NCI-H2081 treated with DMSO at 0.1 percent for 48 hours (cell line): ENCODE data around the gene DUSP7.

Experiments used
- DNase-seq: peaks from one replicate; lab custom pipeline; 2025; lab: John Stamatoyannopoulos, UW

Gene DUSP7

DNA sequence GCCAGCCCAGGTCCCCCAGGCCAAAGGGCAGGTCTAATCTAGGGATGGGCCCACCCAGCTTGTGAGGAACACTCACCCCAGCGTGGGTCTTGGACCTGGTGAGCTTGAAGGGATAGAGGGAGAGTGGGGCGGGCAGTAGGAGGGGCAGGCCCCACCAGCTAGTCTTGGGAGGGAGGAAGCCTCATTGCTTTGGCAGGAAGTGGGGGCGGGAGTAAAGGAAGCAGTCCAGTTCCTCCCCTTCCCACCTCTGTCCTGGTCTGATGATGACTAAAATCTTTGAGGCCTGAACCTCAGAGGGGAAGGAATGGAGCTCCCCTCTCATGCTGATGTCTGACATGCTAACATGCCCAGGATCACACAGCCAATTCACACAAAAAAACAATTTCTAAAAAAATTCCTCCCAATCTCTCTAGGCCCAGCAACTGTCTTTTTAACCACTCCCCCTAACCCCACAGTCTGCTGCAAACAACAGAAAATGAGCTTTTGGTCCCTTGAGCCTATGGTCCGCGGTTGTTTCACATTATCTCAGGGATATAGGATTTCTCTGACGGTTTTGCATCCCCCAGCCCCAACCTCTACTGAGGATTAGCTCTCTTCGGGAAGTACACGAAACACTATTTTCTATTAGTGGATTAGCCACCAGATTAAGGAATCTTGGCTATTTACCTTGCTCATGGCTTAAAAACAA is 30.7 kb upstream of the DUSP7 start:
- no peak for DNase-seq

DNA sequence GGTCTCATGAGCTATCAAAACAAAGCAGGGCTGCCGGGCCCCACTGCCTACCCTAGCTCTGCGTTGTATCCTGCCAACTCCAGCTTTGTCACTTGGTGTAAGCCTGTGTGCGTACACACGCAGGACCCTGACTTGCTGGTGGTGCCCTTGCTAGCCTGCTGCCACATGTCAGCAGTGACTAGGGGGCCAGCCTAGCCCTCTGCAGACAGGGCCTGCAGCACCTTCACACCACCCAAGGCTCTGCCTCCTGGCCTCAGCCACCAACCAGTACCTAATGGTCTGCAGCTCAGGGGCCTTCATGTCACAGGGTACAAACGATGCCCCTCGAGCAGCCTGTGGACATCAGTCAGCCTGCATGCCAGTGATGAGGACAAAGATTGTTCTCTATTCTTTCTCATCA is 30.1 kb upstream of the DUSP7 start:
- DNase-seq = no peak

DNA sequence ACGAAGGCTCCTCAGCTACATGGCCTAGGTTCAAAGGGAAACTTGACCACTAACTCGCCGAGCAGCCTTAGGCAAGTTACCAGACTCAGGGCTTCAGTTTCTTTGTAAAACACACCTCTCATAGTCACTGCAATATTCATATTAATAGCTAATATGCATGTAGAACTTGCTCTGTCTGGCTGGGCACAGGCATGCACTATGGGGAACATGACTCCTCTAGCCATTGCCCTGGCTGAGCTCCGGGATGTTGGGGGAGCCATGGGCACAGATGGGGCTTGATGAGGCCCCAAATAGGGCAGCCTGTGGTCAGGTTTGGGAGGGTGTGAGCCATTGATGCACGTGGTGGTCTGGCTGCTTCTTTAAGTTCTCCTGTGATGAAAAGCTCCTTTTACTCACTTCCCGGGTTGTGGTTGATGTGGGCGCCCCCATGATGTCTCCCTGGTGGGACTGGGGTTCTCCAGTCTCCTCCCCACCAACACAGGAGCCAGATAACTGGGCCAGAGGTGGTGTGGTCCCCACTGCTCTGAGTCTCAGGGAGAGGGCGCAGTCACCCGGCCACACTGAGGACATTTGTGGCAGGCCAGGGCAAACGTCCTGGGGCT is 29.4 kb upstream of the DUSP7 start:
- DNase-seq = no peak

DNA sequence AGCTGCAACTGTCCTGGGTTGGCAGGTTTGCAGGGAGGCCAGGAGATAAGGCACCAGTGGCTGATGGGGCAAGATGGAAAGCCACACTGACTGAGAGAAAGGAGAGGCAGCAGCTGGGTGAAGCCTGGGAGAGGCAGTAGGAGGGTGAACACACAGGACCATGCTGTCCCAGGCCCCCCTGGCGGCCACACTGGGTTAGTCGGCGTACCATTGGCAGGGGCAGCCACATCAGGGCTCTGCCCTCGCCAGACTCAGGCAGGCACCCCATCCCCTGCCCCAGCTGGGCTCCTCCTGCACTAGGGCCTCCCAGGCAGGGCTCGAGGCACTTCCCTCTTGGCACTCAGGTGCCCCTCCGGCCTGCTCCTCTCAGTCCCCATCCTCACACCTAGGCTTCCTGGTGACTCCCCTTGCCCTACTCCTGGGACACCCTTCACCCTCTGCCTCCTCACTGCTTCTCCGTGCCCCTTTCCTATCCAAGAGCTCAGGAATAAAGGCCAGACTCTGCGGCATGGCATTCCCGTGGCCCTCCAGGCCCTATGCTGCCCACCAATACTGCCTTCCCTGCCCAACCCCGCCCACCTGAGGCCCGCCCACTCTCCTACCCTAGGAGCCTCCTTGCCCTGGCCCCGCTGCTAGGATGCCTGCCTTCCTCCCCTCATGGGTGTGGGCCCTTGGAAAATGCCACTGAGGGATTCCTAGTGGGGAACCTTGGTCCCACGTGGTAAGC is 28.7 kb upstream of the DUSP7 start:
- DNase-seq = no peak

DNA sequence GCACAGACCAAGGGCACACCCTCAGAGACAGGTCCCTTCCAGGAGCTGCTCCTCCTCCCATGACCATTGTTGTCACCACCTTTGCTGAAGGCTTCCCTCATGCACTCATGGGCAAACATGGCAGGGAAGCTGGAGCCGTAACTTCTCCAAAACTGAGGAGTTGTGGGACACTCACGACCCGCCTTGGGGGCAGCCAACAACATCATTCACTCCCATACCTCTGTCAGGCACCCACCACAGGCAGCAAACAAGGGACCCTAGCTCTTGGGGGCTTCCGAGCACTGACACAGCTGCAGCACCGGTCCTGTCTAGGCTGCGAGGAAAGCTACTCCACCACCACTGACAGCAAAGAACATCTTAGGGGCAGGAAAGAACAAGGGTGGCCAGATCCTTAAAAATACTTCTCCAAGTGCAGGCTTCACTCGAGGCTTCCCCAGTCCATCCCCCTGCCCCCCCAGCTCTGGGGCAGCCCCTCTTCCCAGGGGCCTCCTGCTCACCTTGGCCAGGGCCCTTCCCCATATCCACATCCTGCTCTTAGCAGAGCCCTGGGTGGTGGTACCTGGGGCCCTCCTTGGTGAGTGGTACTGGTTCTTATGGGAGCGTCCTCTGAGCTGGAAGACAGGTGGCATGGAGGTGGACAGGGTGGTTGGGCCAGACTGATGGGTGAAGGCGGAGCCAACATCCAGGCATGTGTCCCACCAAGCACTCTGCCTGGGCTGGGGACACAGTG is 28.0 kb upstream of the DUSP7 start:
- no peak for DNase-seq

DNA sequence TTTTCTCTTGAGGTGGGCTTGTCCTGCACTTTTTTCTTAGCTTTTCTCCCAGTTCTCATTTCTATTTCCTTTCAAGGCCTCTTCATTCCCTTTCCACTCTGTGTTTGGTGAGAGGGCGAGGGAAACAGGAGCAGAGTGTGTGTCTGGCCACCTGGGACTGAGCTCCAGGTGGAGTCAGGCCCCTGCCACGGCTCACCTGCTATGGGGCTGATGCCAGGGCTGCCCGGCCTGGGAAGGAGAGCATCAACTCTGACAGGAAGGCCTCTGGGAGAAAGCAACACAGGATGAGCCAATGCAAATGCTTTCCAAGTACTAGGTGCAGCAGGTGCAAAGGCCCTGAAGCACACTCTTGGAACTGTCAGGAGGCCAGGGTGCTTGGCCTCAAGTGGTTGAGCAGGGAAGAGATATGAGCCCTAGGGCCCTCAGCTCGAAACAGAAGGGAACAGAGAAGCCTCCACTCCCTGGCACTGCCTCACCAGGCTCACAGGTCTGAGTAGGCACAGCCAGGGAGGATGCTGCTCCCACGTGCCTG is 27.3 kb upstream of the DUSP7 start:
- DNase-seq = no peak

DNA sequence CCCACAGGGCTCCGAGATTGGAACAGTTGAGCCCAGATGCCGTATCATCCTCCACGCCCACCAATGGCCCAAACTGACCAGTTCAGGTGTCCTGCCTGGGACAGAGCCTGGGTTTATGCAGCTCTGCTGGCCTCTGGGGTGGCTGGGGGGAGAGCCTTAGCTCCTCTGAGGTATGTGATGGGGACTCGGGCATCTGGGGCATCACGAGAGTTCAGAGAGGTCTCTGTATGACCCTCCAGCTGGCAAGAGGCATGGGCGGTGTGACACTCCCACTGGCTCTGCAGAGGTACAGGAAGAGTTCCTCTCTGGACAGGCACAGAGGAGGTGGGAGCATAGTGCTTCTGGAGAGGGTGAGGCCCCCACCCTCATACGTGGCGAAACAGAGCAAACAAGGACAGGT is 26.6 kb upstream of the DUSP7 start:
- DNase-seq = no peak

DNA sequence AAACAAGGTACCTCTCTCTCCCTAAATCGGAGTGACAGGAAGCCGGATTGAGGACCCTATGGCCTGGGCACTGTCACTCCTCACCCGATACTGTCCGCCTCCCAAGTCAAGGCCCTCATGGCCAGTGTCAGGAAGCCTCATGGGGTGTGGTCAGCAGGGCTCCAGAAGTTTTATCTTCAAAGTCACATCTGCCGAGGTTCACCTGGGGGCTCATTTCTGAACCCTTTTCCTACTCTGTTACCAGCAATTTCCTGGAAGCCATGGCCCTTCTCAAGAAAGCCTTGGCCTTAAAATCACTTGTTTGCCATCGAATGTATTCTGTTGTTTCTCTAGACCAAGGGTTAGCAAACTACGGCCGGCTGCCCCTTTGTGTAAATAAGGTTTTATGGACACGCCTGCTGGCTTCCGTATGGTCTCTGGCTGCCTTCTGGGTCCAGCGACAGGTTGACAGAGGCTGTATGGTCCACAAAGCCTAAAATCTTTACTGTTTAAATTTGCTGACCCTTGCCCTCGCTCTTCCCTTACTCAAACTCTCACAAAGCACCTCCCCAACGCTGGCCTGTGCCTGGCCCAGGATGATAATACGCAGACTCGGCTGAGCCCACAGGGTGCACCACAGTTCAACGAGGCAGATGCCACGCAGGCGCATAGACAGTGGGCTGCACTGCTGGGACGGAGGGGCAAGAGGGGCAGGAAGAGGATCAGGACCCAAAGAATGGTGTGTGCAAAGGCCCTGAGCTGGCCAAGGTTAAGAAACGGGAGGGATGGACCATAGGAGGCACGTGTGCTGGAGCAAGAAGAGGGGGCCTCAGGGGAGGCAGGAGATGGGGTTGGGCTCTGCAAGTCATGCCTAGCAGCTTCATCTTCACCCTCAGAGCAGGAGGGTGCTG is 24.7 kb upstream of the DUSP7 start:
- no peak for DNase-seq

DNA sequence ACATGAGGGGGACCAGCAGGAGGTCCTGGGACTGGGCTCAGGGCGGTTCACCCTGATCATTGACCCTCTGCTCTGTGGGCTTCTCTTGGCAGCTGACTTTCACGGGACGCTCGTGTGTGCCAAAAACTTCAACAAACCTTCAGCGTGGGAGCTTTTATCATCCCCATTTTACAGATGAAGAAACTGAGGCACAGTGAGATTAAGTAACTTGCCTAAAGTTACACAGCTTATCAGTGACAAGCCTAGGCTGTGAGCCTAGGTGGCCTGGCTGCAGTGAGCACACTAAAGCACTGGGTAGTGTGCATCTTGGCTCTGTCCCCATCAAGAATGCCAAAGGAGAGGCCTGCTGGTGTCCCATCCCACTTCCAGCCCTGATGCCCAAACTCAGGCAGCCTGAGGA is 23.6 kb upstream of the DUSP7 start:
- DNase-seq = no peak

DNA sequence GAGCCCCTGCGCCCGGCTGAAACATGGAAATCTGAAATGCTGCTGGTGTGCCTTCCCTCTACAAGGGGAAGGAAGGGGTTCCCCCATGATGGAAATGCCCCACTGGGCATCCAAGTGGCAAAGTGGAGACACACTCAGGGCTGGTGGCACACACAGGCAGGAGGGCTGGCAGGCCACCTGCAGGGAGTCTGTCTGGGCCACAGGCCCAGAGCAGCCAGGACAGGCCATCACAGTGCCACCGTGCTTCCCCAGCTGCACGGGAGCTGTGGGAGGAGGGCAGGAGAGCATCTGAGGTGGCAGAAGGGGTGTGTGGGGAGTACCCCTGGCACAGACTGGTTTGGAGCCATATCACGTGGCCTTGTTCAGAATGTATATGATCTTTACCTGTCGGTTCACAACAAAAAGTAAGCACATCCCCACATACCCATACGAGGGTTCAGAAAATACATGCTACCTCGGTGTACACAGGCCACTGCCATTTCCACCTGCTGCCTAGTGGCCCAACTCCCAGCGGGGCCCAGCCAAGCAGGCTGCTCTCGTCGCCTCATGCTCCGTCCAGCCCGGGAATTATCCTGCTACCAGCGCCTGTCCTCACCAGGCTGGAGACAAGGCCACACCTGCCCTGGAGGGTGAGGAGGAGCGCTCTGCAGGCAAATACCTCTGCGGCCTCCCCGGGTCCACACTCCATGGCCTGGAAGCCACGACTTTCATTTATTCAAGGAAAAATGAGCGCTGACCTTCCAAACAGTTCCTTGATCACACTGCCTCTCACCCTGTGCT is 22.6 kb upstream of the DUSP7 start:
- no peak for DNase-seq

DNA sequence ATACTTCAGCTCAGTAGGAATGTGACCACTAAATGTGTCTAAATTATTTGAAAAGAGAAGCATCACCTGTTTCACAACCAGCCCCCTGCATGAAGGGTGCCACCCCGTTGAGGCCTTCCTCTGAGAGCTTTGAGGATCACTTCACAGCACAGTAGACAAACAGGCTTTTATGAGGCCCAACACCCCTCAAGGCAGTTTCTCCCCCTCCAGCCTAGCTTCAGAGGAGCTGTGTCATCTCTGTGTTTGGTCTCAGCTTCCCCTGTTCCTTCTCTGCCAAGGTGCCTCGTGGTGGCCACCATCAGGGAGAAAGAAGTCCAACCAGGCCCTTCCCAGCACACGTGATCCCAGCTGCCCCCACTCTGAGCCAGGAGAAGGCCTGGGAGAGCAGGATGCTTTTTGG is 21.6 kb upstream of the DUSP7 start:
- DNase-seq = no peak

DNA sequence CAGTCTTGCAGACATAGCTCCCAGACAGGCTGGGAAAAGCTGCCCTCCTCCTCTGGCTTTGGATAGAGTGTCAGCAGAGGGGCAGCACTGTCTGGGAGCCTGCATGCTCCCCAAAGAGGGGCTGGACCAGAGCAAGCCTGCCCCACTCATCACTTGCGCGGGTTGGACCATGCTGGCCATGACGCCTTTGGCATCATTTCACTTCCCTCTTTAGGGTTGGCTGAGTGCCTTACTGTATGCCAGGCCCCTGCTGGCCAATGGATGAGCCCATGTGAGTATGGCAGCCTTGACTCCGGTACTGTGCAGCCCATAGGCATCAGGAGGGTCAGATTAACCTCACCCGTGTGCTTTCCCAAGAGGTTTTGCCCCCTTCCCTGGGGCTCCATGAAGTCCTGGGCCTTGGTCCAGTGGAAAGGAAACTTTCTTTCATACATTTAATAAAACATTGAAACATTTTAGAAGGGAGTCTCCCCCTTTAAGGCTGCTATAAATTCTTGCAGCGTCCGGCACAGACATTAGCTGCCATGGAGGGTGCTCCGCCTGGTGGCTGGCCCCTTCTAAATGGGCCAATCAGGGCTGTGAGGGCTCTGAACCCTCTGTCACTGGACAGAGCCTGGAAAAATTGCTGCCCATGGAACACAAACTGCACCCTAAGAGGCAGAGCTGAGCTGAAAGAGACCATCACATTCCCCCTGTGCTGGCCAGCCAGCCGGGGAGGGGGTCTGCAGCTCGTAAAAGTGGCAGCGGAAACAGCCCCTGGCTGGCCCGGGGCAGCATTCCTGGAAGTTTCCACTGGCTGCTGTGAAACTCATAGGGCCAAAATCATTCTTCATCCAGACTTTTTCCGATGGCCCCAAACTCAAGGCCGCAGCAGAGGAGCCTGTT is 20.8 kb upstream of the DUSP7 start:
- DNase-seq = no peak

DNA sequence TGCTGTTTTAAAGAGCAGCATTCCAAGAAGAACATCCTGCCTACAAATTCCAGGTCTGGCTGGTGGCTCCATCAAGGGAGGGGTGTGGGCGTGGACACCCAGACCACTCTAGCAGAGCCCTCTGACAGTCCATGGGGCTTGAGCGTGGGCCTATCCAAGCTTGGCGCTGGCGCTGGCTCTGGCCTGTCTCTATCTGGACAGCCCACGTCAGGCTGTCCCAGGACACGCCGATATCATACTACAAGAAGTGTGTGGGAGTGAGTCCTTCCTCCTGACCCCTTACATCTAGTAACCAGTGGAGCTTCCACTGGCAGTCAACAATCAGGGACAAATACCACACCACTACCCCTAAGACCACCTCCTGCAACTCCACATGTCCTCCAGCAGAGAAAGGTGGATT is 17.1 kb upstream of the DUSP7 start:
- no peak for DNase-seq

DNA sequence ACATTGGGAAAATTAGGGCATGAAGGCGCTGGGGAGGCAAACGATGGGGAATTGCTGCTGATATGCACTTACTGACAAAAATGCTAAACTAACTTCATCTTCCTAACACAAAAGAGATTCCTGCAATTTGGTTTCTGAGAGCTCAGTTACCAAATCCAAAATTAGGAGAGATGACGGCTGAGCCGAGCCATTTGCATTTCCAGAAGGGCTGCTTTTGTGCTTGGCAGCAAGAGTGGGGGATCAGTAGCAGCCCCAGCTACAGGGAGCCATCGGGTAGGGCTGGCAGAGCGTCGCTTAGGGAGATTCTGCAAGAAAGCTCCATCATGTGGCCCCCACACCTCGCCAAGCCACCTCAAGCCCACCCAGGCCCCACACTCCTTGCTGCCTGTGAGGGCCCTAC is 16.1 kb upstream of the DUSP7 start:
- no peak for DNase-seq

DNA sequence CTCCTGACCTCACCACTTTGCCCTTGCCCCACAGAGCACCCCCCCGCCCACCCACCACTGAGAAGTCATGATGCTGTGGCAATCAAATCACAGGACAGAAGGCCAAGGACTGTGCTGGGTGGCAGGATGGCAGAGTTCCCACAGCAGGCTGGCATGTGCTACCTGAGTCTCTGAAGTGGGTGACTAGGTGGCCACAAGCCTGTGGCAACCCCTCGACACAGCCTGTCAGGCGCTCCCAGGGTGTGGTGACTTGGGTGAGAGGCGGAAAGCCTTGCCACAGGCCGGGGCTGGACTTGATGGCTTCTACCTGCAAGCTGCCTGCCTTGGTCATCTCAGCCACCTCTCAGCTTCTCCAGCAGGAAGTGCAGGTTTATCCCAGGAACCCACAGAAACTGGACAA is 15.6 kb upstream of the DUSP7 start:
- DNase-seq = no peak

DNA sequence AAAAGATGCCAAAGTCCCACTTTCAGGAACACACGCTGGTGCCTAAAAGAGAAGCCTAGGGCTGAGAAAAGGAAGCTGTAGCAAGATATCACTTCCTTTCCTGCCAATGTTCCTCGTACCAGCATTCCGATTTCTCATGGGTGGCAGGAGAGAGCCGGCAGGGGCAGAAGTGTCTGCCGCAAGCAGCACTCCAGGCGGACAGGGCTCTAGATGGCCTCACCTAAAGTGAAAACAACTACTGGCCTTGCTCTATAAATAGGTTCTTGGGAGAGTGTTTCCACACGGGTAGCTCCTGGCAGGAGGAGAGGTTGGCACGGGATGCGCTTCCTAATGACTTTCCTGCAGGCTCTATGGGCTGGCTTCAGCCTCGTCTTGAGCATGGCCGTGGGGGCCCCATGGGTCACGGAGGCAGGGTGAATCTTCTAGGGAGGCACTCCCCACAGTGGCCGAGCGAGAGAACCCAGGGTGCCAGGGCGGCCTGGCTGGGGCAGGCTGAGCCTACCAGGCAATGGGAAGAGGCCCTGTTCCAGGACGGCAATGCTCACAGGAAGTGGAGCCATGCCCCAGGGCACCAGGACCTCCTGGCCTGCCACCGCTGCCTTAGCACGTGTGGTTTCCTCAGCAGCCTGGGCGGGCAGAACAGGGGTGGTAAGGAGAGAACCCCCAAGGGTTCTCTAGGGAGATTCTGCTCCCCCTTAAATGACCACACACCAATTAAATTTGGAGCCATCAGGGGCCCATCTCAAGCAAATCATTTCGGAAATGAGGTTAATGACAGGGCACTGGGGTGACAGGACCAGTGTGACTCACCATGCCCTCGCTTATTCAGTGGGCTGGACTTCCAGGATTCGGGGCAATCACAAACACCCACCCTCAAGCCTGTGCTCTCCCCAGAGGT is 14.6 kb upstream of the DUSP7 start:
- no peak for DNase-seq

DNA sequence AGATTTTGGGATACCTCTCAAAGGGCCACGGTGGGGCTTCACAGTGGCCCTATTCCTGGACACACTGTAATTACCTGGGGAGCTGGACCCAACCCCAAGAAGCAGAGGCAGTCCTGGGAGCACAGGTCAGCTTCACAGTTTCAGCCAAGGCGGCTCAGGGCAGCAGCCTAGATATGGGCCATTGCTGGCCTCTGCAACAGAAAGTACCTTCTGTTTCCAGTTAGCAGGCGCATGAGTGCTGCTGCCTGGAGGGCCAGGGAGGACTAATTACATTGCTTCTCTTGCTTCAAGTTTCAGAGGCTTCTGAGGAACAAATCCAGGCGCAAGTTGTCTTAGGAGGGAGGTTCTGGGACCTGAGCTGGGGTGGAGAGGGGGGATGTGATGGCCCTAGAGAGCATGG is 13.5 kb upstream of the DUSP7 start:
- no peak for DNase-seq

DNA sequence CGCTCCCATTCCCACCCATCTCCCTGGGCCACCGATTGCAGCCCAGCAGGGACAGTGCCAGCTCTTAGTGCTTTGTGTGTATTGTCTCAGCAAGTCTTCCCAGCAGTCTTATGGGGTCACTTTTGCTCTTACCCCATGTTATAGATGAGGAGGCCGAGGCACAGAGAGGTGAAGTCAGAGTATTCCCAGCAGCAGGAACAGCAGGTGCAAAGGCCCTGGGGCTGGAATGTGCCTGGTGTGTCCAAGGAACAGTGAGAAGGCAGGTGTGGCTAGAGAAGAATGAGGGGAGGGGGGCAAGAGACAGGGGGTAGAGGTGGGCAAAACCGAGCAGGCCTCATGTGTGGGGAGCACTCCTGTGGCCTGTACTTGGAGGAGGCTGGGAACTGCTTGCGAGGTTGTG is 12.8 kb upstream of the DUSP7 start:
- no peak for DNase-seq

DNA sequence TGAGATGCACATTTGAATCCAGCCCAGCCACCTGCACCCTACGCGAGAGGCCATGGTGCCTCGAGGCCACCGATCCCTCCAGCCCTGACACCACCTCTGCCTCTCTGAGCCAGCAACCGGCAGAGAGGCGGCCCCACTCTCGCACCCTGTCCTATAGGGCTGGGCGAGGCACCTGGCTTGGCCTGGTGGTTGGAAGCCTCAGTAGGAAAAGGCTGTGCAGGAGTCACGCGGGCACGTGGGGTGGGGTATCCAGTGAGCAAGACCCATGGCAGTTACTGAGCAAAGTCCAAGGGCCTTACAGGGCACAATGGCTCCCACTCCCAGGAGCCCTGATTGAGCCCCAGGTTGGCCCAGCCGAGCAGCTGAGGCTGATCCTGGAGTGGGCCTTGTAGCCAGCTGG is 12.4 kb upstream of the DUSP7 start:
- no peak for DNase-seq
